Activated CD4-positive, CD25-positive, alpha-beta regulatory T cell (primary cell): ENCODE results near the gene TCEANC2.

Source experiments
- DNase-seq, 4 experiments: peaks; one replicate each; lab custom pipeline; 2025; lab: John Stamatoyannopoulos, UW

TCEANC2 gene

DNA sequence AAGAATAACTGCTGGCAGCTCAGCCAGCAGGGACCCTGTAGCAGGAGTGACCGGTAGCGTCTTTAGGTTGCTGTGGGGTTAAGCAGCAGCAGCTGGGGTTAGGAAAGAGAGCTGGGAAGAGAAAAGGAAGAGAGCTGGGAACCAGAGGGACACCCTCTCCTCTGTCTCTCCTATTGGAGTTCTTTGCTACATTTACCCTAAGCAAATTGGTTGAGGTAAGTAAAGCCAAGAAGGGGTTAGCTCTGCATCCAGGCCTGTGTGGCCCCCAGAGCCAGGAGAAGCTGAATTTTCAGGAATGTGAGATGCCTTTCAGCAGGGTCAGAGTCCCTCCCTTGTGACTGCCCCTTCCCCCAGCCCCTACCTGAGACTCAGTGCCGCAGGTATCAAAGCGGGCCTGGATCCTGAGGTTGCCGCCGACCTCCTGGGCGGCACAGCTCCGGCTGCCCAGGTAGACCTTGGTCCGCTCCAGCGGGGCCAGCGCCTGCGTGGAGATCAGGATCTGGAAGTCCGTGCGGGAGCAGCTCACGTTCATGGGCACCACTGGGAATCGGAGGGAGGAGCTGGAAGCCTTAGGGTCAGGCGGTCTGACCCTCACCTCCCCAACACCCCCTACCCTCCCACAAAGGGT is 83.0 kb downstream of the TCEANC2 start:
- DNase-seq = no peak

DNA sequence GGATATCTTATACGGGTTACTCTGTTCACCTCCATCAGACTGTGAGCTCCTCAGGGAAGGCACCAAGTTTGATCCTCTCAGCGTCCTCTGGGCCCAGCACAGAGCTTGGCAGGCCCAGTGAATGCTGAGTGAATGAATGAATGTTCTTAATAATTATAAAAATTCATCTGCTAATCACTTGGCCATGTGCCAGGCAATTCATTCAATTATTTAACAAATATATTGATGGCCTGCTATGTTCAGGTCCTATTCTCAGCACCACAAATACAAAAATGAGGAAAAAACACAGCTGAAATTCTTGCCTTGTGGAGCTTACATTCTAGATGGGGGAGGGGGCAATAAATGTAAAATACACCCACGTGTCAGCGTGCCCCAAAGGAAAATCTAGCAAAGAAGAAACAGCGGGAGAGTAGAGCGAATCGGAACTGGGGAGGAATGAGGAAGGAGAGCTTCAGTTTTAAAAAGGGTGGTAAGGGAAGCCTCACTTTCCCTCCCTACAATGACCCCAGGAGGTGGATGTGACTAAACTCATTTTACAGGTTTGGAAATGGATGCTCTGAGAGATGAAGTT is 83.6 kb downstream of the TCEANC2 start:
- DNase-seq = no peak

DNA sequence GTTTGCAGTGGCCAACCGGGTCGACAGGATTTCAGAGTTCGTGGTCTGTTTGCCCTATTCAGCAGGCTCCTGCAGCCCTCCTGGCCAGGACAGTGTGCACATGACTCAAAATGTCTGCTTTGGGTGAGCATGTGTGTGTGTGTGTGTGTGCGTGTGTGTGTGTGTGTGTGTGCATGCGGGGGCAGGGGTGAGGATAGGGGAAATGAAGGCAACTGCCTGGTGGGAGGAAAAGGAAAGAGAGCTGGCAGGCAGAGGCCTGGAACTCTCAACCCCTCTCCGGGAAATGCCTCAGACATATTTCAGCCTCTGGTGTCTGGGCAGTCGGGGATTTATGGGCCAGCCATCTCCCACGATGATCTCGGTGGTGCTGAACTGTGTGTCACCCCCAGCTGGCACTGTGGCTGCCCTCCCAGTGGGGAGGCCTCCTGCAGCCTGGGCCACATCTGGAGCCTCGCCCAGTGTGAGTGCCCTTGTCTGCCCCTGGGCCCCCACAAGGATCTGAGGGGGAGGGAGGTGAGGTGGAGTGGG is 84.2 kb downstream of the TCEANC2 start:
- no peak for DNase-seq

DNA sequence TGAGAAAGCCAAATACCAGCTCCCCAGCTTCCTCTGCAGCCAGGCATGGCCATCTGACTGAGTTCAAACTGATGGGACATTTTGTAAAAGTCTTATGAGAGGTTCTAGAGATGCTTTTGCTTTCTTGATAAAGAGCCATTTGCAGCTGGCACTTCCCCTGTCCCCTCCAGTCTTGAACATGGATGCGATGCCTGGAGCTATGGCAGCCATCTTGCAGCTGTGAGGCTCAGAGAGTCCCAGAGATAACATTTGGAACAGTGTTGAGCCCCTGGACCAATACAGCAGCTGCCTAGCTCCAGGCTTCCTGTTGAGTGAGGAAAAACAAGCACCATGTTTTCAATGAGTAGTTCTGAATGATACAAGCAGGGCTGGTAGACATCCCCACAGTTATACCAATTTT is 85.6 kb downstream of the TCEANC2 start:
- DNase-seq = no peak

DNA sequence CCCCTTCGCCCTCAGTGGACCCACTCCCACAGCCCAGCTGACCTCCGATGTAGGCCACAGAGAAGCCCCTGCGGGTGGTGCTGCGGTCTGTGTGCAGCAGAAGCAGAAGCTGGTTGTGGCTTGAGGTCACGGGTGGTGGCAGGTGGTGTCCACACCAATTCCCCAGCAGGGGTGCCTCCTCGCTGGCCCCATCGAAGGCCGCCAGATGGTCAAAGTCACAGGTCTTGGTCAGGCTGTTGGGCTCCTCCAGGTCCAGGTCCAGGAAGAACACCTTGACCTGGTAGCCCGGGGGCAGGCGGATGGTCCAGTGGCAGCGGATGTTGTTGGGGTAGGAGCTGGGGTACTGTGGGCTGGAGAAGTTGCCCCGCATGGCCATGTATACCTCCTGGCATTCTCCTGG is 86.3 kb downstream of the TCEANC2 start:
- DNase-seq = no peak

DNA sequence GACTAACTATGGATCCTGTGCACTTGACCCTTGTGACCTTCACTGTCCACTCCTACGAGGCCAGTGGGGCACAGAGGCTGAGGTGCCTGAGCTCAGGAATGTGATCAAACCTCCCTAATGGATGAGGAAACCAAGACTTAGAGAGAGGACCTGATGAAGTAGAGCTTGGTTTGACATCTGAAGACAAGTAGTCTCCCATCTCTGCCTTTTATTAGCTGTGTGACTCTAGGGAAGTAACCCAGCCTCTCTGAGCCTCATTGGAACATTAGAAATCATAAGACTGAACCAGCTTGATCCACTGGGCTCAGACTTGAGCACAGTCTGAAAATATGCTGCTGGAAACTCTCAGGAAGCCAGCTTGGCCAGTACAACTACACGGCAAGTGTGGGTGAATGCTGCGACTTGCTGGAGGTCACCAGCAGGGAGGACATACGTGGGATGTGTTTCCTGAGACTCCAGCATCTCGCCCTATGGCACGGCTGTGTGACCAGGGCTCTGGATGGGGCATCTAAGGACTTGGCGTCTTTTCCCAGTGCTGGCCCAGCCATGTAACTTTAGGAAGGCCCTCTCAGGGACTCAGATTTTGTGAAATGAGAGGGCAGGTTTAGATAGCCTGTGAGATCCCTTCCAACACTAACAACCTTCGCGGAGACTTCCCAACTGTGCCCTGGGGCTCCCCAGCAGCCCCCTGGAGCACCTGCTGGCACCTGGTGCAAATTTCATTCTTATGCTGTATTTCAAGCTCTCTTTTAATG is 88.9 kb downstream of the TCEANC2 start:
- no peak for DNase-seq

DNA sequence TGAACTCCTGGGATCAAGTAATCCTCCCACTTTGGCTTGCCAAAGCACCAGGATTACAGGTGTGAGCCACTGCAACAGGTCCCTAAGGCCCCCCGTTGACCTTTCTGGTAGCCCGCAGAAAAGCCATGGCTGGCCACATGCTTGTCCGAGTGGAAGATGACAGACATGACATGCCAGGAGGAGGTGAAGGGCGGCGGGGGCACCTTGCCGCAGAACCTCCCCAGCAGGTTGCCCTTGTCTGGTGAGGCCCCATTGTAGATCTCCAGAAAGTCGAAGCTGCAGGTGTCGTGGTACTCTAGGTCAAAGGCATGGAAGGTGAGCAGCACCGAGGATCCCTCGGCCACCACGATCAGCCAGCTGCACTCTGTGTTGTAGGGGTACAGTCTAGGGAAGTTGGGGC is 91.0 kb downstream of the TCEANC2 start:
- DNase-seq = no peak

DNA sequence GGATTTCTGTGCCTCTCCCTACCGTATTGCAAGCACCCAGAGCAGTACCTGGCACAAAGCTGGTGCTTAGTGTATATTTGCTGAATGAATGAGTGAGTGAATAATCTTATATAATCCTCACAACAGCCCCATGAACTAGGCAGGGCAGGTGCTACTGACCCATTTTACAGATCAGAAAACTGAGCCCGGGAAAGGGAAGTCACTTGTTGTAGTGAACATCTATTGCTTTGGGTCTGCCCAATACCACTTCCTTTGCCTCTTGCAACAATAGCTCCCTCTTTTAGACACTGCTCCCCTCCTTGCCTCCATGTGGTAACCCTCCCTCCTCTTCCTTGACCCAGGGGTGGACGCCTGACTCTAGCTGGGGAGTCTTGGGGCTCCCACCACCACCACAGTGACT is 96.3 kb downstream of the TCEANC2 start:
- no peak for DNase-seq

DNA sequence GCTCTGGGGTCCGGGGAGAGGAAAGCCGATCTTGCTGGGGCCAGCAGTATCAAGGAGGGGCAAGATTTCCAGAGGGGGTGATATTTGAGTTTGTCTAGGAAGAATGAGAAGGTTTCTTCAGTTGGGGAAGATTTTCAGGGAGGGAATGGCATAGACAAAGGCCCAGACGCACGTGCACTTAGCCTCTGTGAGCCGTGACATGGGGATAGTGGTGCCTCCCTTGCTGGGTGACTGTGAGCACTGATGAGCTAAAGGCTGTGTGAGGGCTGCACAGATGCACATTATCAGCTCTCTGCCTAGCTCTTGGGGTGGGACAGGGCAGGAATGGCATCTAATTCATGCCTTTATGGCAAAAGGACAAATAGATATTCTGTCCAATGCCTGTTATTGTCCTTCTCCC is 97.6 kb downstream of the TCEANC2 start:
- DNase-seq = no peak

DNA sequence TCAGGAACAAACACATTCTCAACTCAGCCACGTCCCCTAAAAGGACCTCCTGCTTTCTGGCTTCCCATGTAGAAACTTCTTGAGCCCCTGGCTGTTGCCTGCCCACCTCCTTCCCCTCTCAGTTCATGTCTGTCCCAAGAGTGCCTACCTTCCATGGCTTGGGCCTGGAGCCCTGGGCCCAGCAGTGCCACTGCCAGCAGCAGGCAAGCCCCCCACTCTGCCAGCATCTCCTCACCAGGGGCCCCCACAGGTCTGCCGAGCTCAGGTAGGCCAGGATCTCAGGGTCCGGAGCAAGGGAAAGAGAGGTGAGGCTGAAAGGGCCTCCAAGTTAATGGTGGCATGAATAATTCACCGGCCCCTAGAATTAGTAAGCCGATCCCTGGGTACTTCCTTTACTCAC is 99.3 kb downstream of the TCEANC2 start, which contains the start of gene CDCP2:
TSS of gene CDCP2 (minus strand) at position 305 of the 400 bp plus-strand sequence. CDS start at position 227, 78 bp downstream.
- DNase-seq = no peak

DNA sequence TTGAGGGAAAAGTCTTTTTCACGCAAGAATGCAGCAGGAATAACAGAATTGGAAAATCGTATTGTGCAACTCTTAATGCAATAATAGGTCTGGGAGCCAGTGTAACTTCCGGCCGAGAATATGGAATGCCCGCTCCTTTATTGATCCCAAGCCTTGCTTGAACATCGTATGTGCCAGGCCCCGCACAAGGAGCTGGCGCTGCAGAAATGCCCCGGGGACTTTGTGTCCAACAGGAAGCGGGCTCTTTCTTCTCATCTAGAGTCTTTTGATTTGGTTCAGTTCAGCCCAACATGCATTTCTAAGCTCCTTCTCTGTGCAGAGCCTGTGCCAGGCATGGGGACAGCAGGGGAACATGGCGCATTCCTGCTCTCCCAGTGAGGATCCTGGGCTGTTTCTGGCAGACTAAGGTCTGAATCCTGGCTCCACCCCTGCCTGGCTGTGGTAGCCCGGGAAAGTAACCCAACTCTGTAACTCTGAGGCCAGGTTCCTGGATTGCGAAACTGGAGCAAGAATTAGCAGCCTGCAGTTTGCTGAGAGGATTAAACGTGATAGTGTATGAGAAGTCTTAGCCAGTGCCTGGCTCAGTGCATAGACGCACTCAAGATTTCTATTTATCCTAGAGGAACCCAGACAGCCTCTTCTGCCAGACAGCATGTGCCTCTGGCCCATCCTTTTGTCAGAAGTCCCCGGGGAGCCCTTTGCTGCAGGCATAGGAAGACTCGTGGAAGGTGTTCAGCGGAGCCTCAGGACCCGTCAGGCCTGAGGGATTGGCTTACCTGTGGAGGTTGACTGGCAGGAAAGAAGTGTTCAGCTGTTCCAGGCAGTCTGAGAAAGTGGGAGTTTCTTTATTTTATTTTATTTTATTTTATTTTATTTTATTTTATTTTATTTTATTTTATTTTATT is 100.4 kb downstream of the TCEANC2 start:
- DNase-seq = no peak
